GM12801 (cell line): Measurements from ENCODE around the gene NOL9.

Experiments
- CTCF ChIP-seq: IDR thresholded peaks from one replicate; pipeline ENCODE4 v1.5.1; 2011; ENCODE audit warnings: control low read depth; ENCODE audit not compliant: insufficient read length; ENCODE audit errors: extremely low read depth

The NOL9 gene

GRCh38 chr1:6508816-6509189 is 45.5 kb downstream of the NOL9 start:
- TF ChIP-seq CTCF = no peak

- TF ChIP-seq CTCF = no peak
Observed at GRCh38 chr1:6508154-6508815, 46.0 kb downstream of the NOL9 start.

GRCh38 chr1:6507461-6507911 is 46.8 kb downstream of the NOL9 start:
- no peak for TF ChIP-seq CTCF

GRCh38 chr1:6507037-6507428 is 47.3 kb downstream of the NOL9 start:
- no peak for TF ChIP-seq CTCF

GRCh38 chr1:6506210-6507036 is 47.9 kb downstream of the NOL9 start:
- no peak for TF ChIP-seq CTCF

- TF ChIP-seq CTCF = no peak
Observed at GRCh38 chr1:6505367-6506209, 48.7 kb downstream of the NOL9 start.

- TF ChIP-seq CTCF = no peak
Observed at GRCh38 chr1:6504887-6505286, 49.4 kb downstream of the NOL9 start.
